Subcutaneous abdominal adipose tissue (tissue), 5 donors: ENCODE data around the gene FADD.

ENCODE experiments used
- H3K27ac ChIP-seq: one replicate; pipeline ENCODE4 v1.7.0; 2013; ENCODE audit warnings: low read depth, mild to moderate bottlenecking, inconsistent platforms, low read length, moderate library complexity
- H3K27me3 ChIP-seq, 5 donors: one replicate each; pipeline ENCODE4 v1.7.0; 2013; ENCODE audit warnings: low read length in 5 of 5, inconsistent platforms in 1 of 5; ENCODE audit not compliant: control insufficient read depth in 5 of 5, insufficient read depth in 4 of 5
- H3K36me3 ChIP-seq, 5 donors: one replicate each; pipeline ENCODE4 v1.7.0; 2013; ENCODE audit warnings: low read length in 5 of 5; ENCODE audit not compliant: control insufficient read depth in 5 of 5, insufficient read depth in 5 of 5
- H3K4me1 ChIP-seq, 5 donors: one replicate each; pipeline ENCODE4 v1.7.0; 2013; ENCODE audit warnings: low read length in 5 of 5, mild to moderate bottlenecking in 3 of 5, moderate library complexity in 1 of 5; ENCODE audit not compliant: control insufficient read depth in 5 of 5, insufficient read depth in 5 of 5
- H3K4me3 ChIP-seq, 5 donors: one replicate each; pipeline ENCODE4 v1.7.0; 2013; ENCODE audit warnings: low read length in 5 of 5, low read depth in 1 of 5
- H3K9ac ChIP-seq, 5 donors: one replicate each; pipeline ENCODE4 v1.7.0; 2013; ENCODE audit warnings: low read length in 5 of 5, mild to moderate bottlenecking in 4 of 5, moderate library complexity in 3 of 5
- H3K9me3 ChIP-seq, 5 donors: one replicate each; pipeline ENCODE4 v1.7.0; 2013; ENCODE audit warnings: low read length in 5 of 5; ENCODE audit not compliant: control insufficient read depth in 5 of 5
- donor health status: healthy.
- donor health status: healthy.
- donor health status: healthy.
- donor health status: healthy.
- donor health status: healthy.

The FADD gene

GRCh38 chr11:70226967-70227366, 23.9 kb downstream of the FADD start:
- Histone ChIP-seq H3K9me3 (no peaks in the 10 kb centered on the region), H3K27me3 (no peaks in the 10 kb centered on the region), H3K36me3 (no peaks in the 10 kb centered on the region), H3K27ac (no peak overlapping the region), H3K4me3 (no peak overlapping the region), H3K9ac (no peak overlapping the region), H3K4me1 (peaks cover 0 to 19% (median 15%) of the 10 kb centered on the region in 5 donors)

GRCh38 chr11:70229737-70230136, 26.6 kb downstream of the FADD start:
- Histone ChIP-seq H3K27ac (no peak overlapping the region), H3K9ac (no peak overlapping the region), H3K36me3 (no peaks in the 10 kb centered on the region), H3K9me3 (peaks cover 0 to 6% (median 0%) of the 10 kb centered on the region in 5 donors), H3K27me3 (no peaks in the 10 kb centered on the region), H3K4me3 (no peak overlapping the region), H3K4me1 (peaks cover 0 to 19% (median 15%) of the 10 kb centered on the region in 5 donors)

GRCh38 chr11:70230151-70230839, 27.2 kb downstream of the FADD start:
- H3K36me3 ChIP-seq = no peaks in the 10 kb centered on the region
- H3K27ac ChIP-seq = no peak overlapping the region
- H3K4me1 ChIP-seq = peaks cover 0 to 18% (median 15%) of the 10 kb centered on the region in 5 donors
- peaks cover 0 to 6% (median 0%) of the 10 kb centered on the region in 5 donors for H3K9me3 ChIP-seq
- H3K27me3 ChIP-seq = no peaks in the 10 kb centered on the region
- H3K9ac ChIP-seq = no peak overlapping the region
- no peak overlapping the region for H3K4me3 ChIP-seq

GRCh38 chr11:70230840-70231710, 28.0 kb downstream of the FADD start:
- Histone ChIP-seq H3K9me3 (peaks cover 0 to 6% (median 0%) of the 10 kb centered on the region in 5 donors), H3K27ac (no peak overlapping the region), H3K27me3 (no peaks in the 10 kb centered on the region), H3K4me1 (peaks cover 0 to 11% (median 9%) of the 10 kb centered on the region in 5 donors), H3K4me3 (no peak overlapping the region), H3K9ac (no peak overlapping the region), H3K36me3 (no peaks in the 10 kb centered on the region)

GRCh38 chr11:70233034-70233433, 29.9 kb downstream of the FADD start:
- Histone ChIP-seq H3K27me3 (no peaks in the 10 kb centered on the region), H3K9ac (no peak overlapping the region), H3K36me3 (no peaks in the 10 kb centered on the region), H3K9me3 (peaks cover 0 to 6% (median 0%) of the 10 kb centered on the region in 5 donors), H3K27ac (no peak overlapping the region), H3K4me1 (peaks cover 0 to 4% (median 0%) of the 10 kb centered on the region in 5 donors), H3K4me3 (no peak overlapping the region)

- no peak overlapping the region for H3K27ac ChIP-seq
- no peaks in the 10 kb centered on the region for H3K27me3 ChIP-seq
- H3K36me3 ChIP-seq = no peaks in the 10 kb centered on the region
- H3K9me3 ChIP-seq = peaks cover 0 to 6% (median 0%) of the 10 kb centered on the region in 5 donors
- H3K4me1 ChIP-seq = peaks cover 0 to 4% (median 0%) of the 10 kb centered on the region in 5 donors
- no peak overlapping the region for H3K4me3 ChIP-seq
- no peak overlapping the region for H3K9ac ChIP-seq
These were observed 30.4 kb downstream of the FADD start for GRCh38 chr11:70233511-70233934.

GRCh38 chr11:70233962-70234361, 30.9 kb downstream of the FADD start:
- H3K9me3 ChIP-seq = peaks cover 0 to 6% (median 0%) of the 10 kb centered on the region in 5 donors
- H3K27ac ChIP-seq = no peak overlapping the region
- H3K9ac ChIP-seq = no peak overlapping the region
- peaks cover 0 to 4% (median 0%) of the 10 kb centered on the region in 5 donors for H3K4me1 ChIP-seq
- no peaks in the 10 kb centered on the region for H3K36me3 ChIP-seq
- H3K4me3 ChIP-seq = no peak overlapping the region
- H3K27me3 ChIP-seq = no peaks in the 10 kb centered on the region

- Histone ChIP-seq H3K4me1 (peaks cover 0 to 23% (median 14%) of the 10 kb centered on the region in 5 donors), H3K4me3 (no peak overlapping the region), H3K36me3 (no peaks in the 10 kb centered on the region), H3K9ac (no peak overlapping the region), H3K27me3 (peaks cover 0 to 2% (median 0%) of the 10 kb centered on the region in 5 donors), H3K27ac (no peak overlapping the region), H3K9me3 (peaks cover 0 to 5% (median 0%) of the 10 kb centered on the region in 5 donors)
These were observed 37.2 kb downstream of the FADD start for GRCh38 chr11:70240337-70240736.

GRCh38 chr11:70241709-70242108, 38.6 kb downstream of the FADD start:
- H3K27me3 ChIP-seq = peaks cover 0 to 2% (median 0%) of the 10 kb centered on the region in 5 donors
- peaks cover 0 to 23% (median 14%) of the 10 kb centered on the region in 5 donors for H3K4me1 ChIP-seq
- H3K27ac ChIP-seq = no peak overlapping the region
- H3K4me3 ChIP-seq = no peak overlapping the region
- H3K36me3 ChIP-seq = no peaks in the 10 kb centered on the region
- H3K9me3 ChIP-seq = peaks cover 0 to 5% (median 0%) of the 10 kb centered on the region in 5 donors
- H3K9ac ChIP-seq = no peak overlapping the region

GRCh38 chr11:70242885-70243284, 39.8 kb downstream of the FADD start:
- Histone ChIP-seq H3K9me3 (peaks cover 0 to 5% (median 0%) of the 10 kb centered on the region in 5 donors), H3K27me3 (peaks cover 0 to 2% (median 0%) of the 10 kb centered on the region in 5 donors), H3K27ac (no peak overlapping the region), H3K4me1 (peaks cover 0 to 30% (median 22%) of the 10 kb centered on the region in 5 donors), H3K9ac (no peak overlapping the region), H3K36me3 (no peaks in the 10 kb centered on the region), H3K4me3 (peak overlapping the region in 1 of 5 donors; percentile 10)
